ENCODE results near the gene MACF1.

DNA sequence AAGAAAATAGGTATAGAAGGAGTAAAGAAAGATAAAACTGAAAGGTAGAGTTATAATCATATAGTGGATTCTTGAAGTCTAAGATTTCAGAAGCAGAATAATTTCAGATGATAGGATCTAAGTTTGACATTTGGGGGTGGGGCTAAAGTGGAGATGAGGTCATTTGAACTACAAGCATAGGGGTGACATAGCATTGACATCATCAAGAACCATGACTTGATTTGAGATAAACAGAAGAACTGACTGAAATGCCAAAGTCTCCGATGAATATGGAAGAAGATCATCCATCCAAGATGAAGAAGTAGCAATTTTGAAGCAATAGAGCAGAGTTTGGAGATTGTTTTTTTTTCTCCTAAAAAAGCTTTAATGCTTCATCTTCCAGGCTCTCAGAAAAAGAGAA, 122.3 kb downstream of the MACF1 start:
- TF ChIP-seq FOXA1 (IDR thresholded peaks at IDR 0.05) = no peak
- no peak for TF ChIP-seq BHLHE40 (IDR thresholded peaks at IDR 0.05; ENCODE audit: borderline replicate concordance)
- no peak for TF ChIP-seq ELF4 (IDR thresholded peaks at IDR 0.05)
- TF ChIP-seq HDGF (IDR thresholded peaks at IDR 0.05; ENCODE audit: borderline replicate concordance) = no peak
- TF ChIP-seq SP1 (IDR thresholded peaks at IDR 0.05) = no peak

Measured in HEK293T (cell line).